ENCODE measurements around the gene CDKN2AIP. TPM values are rescaled to one million over a fixed set of nuclear protein-coding genes. Genes with fewer than 3 reads are reported as not detected.

CDKN2AIP gene
- total RNA-seq, 1 experiment from 2014 or later, result 24.0 TPM

DNA sequence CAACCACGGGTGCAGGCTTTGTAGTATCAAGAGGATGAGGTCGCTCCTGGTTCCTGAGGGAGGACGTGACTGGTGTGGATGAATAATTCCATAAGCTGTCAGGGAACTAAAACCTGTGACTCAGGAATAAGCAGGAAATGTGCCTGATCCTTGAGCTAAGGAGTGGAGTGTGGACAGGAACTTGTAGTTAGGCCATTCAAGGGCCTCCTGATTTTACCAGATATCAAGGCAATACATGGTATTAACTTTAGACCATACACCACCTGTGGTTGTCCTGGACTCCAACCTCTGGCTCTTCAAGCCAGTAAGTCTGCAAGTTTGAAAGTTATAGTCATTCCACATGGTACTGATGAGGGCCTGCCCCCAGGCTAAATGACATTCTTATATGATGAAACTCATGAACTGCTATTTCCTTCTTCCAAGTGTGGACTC is 48.4 kb downstream of the CDKN2AIP start:
- Histone ChIP-seq H2BK15ac (ENCODE audit: low read depth, low read length) (no peak overlapping the region), H4K20me1 (ENCODE audit: control insufficient read depth, insufficient read depth, insufficient read length) (no peaks in the 10 kb centered on the region), H2BK20ac (ENCODE audit: low read depth, low read length, poor library complexity, severe bottlenecking) (no peak overlapping the region), H3K23ac (ENCODE audit: insufficient read length, low read depth, low read length) (no peak overlapping the region), H2BK120ac (ENCODE audit: low read depth, low read length, poor library complexity, severe bottlenecking) (no peak overlapping the region), H4K5ac (ENCODE audit: insufficient read length, low read depth, low read length) (no peak overlapping the region), H4K8ac (replicated peaks; ENCODE audit: insufficient read length, low read depth, low read length) (no peak overlapping the region), H3K79me2 (ENCODE audit: insufficient read depth, low read length) (no peaks in the 10 kb centered on the region), H3K4me2 (ENCODE audit: insufficient read depth, insufficient read length, low read length) (no peak overlapping the region), H3T11ph (ENCODE audit: low read length) (no peak overlapping the region), H3K4me1 (ENCODE audit: insufficient read depth, low read length) (no peaks in the 10 kb centered on the region; the same call in 1 of the 2 replicates), H3K23me2 (ENCODE audit: insufficient read length, low read depth, low read length, poor library complexity, severe bottlenecking) (no peaks in the 10 kb centered on the region), H3K79me1 (ENCODE audit: insufficient read depth, low read depth, low read length, poor library complexity, severe bottlenecking) (no peaks in the 10 kb centered on the region), H2BK5ac (ENCODE audit: insufficient read length, low read length) (no peak overlapping the region), H3K27ac (ENCODE audit: insufficient read length, low read depth, low read length) (no peak overlapping the region), H3K18ac (ENCODE audit: insufficient read length, low read depth, low read length) (no peak overlapping the region), H2AK5ac (ENCODE audit: insufficient read length, low read length) (no peak overlapping the region), H3K27me3 (ENCODE audit: insufficient read depth, low read length) (no peaks in the 10 kb centered on the region), H2BK12ac (ENCODE audit: insufficient read length, low read depth, low read length) (no peak overlapping the region), H3K9ac (ENCODE audit: extremely low read depth, insufficient read length, low read length) (no peak overlapping the region), H3K4ac (ENCODE audit: low read depth, low read length) (no peak overlapping the region), H3K56ac (ENCODE audit: insufficient read length, low read depth, low read length) (no peak overlapping the region), H4K91ac (ENCODE audit: insufficient read length, low read depth, low read length) (no peak overlapping the region), H2AFZ (ENCODE audit: low read length) (no peak overlapping the region), H3K14ac (ENCODE audit: insufficient read depth, low read length) (no peak overlapping the region), H3K9me3 (ENCODE audit: control insufficient read depth, low read depth, low read length) (no peaks in the 10 kb centered on the region)
- Mint-ChIP-seq H3K27me3 (ENCODE audit: low read depth) (no peaks in the 10 kb centered on the region), H3K4me1 (peaks cover 8 to 9% of the 10 kb centered on the region in 2 experiments), H3K4me3 (no peak overlapping the region), H3K27ac (no peak overlapping the region), H3K36me3 (ENCODE audit: insufficient read depth in 1 of 3, low read depth in 3 of 3) (peaks cover 3 to 26% (median 10%) of the 10 kb centered on the region in 3 experiments), H3K9me3 (0 out of 5 replicates have a peak, but pooled peaks cover 0 to 2% of the 10 kb centered on the region in 2 experiments)
- no CpG with 5 or more reads among the region's 3 CpGs for WGBS (ENCODE audit: extremely low coverage, insufficient read length, low lambda C conversion rate)
- DNase-seq, result no peak
- TF ChIP-seq, protein P1, sequence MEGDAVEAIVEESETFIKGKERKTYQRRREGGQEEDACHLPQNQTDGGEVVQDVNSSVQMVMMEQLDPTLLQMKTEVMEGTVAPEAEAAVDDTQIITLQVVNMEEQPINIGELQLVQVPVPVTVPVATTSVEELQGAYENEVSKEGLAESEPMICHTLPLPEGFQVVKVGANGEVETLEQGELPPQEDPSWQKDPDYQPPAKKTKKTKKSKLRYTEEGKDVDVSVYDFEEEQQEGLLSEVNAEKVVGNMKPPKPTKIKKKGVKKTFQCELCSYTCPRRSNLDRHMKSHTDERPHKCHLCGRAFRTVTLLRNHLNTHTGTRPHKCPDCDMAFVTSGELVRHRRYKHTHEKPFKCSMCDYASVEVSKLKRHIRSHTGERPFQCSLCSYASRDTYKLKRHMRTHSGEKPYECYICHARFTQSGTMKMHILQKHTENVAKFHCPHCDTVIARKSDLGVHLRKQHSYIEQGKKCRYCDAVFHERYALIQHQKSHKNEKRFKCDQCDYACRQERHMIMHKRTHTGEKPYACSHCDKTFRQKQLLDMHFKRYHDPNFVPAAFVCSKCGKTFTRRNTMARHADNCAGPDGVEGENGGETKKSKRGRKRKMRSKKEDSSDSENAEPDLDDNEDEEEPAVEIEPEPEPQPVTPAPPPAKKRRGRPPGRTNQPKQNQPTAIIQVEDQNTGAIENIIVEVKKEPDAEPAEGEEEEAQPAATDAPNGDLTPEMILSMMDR (conservative IDR thresholded peaks at IDR 0.05), result no peak

Data from H9 (cell line).